ENCODE measurements around the gene PRSS22. TPM values are rescaled to one million over a fixed set of nuclear protein-coding genes. Genes with fewer than 3 reads are reported as not detected.

PRSS22 gene
- total and polyA plus RNA-seq, 2 experiments from 2014 or later, result 1.3 to 2.0 TPM

DNA sequence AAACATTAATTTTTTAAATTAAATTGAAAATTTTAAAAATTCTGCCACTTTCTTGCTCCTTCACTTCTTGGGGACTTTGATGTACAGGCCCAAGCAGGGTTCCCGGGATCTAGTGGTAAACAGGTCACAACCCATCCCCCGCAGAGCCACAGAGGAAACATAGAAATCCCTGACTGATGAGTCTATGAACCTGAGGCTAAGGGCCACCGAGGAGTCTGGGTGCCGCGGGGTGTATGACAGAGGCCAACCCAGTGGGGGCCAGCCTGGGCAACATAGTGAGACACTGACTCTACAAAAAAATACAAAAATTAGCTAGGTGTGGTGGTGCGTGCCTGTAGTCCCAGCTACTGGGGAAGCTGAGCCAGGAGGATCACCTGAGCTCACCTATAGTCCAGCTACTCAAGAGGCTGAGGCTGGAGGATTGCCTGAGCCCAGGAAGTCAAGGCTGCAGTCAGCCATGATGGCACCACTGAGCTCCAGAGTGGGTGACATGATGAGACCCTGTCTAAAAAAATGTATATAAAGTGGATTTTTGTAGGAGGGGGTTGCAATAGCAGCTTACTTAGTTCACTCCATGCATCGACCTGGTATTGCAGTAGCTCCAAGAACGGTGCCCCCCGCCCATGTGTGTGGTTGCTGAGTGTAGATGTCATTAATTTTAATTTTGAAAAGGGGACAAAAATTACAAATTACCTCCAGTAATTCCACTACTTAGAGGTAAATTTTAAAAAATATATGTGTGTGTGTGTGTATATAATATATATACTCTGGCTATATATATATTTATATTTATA is 44.6 kb upstream of the PRSS22 start:
- TF ChIP-seq, protein P1, sequence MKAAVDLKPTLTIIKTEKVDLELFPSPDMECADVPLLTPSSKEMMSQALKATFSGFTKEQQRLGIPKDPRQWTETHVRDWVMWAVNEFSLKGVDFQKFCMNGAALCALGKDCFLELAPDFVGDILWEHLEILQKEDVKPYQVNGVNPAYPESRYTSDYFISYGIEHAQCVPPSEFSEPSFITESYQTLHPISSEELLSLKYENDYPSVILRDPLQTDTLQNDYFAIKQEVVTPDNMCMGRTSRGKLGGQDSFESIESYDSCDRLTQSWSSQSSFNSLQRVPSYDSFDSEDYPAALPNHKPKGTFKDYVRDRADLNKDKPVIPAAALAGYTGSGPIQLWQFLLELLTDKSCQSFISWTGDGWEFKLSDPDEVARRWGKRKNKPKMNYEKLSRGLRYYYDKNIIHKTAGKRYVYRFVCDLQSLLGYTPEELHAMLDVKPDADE (IDR thresholded peaks at IDR 0.05), result no peak
- TF ChIP-seq EZH2phosphoT487 (IDR thresholded peaks at IDR 0.05; ENCODE audit: unreplicated experiment), result no peak
- TF ChIP-seq, protein P2, sequence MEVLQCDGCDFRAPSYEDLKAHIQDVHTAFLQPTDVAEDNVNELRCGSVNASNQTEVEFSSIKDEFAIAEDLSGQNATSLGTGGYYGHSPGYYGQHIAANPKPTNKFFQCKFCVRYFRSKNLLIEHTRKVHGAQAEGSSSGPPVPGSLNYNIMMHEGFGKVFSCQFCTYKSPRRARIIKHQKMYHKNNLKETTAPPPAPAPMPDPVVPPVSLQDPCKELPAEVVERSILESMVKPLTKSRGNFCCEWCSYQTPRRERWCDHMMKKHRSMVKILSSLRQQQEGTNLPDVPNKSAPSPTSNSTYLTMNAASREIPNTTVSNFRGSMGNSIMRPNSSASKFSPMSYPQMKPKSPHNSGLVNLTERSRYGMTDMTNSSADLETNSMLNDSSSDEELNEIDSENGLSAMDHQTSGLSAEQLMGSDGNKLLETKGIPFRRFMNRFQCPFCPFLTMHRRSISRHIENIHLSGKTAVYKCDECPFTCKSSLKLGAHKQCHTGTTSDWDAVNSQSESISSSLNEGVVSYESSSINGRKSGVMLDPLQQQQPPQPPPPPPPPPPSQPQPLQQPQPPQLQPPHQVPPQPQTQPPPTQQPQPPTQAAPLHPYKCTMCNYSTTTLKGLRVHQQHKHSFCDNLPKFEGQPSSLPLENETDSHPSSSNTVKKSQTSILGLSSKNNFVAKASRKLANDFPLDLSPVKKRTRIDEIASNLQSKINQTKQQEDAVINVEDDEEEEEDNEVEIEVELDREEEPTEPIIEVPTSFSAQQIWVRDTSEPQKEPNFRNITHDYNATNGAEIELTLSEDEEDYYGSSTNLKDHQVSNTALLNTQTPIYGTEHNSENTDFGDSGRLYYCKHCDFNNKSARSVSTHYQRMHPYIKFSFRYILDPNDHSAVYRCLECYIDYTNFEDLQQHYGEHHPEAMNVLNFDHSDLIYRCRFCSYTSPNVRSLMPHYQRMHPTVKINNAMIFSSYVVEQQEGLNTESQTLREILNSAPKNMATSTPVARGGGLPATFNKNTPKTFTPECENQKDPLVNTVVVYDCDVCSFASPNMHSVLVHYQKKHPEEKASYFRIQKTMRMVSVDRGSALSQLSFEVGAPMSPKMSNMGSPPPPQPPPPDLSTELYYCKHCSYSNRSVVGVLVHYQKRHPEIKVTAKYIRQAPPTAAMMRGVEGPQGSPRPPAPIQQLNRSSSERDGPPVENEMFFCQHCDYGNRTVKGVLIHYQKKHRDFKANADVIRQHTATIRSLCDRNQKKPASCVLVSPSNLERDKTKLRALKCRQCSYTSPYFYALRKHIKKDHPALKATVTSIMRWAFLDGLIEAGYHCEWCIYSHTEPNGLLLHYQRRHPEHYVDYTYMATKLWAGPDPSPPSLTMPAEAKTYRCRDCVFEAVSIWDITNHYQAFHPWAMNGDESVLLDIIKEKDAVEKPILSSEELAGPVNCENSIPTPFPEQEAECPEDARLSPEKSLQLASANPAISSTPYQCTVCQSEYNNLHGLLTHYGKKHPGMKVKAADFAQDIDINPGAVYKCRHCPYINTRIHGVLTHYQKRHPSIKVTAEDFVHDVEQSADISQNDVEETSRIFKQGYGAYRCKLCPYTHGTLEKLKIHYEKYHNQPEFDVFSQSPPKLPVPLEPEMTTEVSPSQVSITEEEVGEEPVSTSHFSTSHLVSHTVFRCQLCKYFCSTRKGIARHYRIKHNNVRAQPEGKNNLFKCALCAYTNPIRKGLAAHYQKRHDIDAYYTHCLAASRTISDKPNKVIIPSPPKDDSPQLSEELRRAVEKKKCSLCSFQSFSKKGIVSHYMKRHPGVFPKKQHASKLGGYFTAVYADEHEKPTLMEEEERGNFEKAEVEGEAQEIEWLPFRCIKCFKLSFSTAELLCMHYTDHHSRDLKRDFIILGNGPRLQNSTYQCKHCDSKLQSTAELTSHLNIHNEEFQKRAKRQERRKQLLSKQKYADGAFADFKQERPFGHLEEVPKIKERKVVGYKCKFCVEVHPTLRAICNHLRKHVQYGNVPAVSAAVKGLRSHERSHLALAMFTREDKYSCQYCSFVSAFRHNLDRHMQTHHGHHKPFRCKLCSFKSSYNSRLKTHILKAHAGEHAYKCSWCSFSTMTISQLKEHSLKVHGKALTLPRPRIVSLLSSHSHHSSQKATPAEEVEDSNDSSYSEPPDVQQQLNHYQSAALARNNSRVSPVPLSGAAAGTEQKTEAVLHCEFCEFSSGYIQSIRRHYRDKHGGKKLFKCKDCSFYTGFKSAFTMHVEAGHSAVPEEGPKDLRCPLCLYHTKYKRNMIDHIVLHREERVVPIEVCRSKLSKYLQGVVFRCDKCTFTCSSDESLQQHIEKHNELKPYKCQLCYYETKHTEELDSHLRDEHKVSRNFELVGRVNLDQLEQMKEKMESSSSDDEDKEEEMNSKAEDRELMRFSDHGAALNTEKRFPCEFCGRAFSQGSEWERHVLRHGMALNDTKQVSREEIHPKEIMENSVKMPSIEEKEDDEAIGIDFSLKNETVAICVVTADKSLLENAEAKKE (CRISPR knock-in tag; IDR thresholded peaks at IDR 0.05), result no peak
- no peak for TF ChIP-seq ZNF331 (CRISPR knock-in tag; IDR thresholded peaks at IDR 0.05; ENCODE audit: low read depth)
- TF ChIP-seq JUNB (IDR thresholded peaks at IDR 0.05; ENCODE audit: unreplicated experiment), result no peak
- TF ChIP-seq STAT1 (IDR thresholded peaks at IDR 0.05; ENCODE audit: unreplicated experiment), result no peak
- TF ChIP-seq, protein P3, sequence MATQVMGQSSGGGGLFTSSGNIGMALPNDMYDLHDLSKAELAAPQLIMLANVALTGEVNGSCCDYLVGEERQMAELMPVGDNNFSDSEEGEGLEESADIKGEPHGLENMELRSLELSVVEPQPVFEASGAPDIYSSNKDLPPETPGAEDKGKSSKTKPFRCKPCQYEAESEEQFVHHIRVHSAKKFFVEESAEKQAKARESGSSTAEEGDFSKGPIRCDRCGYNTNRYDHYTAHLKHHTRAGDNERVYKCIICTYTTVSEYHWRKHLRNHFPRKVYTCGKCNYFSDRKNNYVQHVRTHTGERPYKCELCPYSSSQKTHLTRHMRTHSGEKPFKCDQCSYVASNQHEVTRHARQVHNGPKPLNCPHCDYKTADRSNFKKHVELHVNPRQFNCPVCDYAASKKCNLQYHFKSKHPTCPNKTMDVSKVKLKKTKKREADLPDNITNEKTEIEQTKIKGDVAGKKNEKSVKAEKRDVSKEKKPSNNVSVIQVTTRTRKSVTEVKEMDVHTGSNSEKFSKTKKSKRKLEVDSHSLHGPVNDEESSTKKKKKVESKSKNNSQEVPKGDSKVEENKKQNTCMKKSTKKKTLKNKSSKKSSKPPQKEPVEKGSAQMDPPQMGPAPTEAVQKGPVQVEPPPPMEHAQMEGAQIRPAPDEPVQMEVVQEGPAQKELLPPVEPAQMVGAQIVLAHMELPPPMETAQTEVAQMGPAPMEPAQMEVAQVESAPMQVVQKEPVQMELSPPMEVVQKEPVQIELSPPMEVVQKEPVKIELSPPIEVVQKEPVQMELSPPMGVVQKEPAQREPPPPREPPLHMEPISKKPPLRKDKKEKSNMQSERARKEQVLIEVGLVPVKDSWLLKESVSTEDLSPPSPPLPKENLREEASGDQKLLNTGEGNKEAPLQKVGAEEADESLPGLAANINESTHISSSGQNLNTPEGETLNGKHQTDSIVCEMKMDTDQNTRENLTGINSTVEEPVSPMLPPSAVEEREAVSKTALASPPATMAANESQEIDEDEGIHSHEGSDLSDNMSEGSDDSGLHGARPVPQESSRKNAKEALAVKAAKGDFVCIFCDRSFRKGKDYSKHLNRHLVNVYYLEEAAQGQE (IDR thresholded peaks at IDR 0.05; ENCODE audit: unreplicated experiment), result no peak
- Histone ChIP-seq H3K4me2 (no peak overlapping the region), H3K27ac (ENCODE audit: low read depth) (no peak overlapping the region), H3K4me3 (no peak overlapping the region), H3F3A (replicated peaks; ENCODE audit: low read depth) (peaks cover 4% of the 10 kb centered on the region; the same call in 1 of the 2 replicates), H4K20me1 (replicated peaks; ENCODE audit: insufficient read depth) (no peaks in the 10 kb centered on the region), H2AFZ (no peak overlapping the region), H3K27me3 (ENCODE audit: insufficient read depth) (no peaks in the 10 kb centered on the region), H3K36me3 (ENCODE audit: insufficient read depth) (no peaks in the 10 kb centered on the region), H3K9me2 (ENCODE audit: insufficient read depth) (no peaks in the 10 kb centered on the region), H3K79me2 (replicated peaks; ENCODE audit: insufficient read depth) (no peaks in the 10 kb centered on the region), H3K4me1 (ENCODE audit: insufficient read depth) (no peaks in the 10 kb centered on the region; the same call in 1 of the 2 replicates)
- no peaks in the 10 kb centered on the region; the same call in 2 of the 3 replicates for H3K36me3 Mint-ChIP-seq (ENCODE audit: low read depth)
- ATAC-seq (no peak), DNase-seq (ENCODE audit: low spot score) (peak; percentile 46)
- peaks cover 10% of the 10 kb centered on the region for H3K9me3 Mint-ChIP-seq
- H3K4me3 Mint-ChIP-seq, result no peak overlapping the region
- peaks cover 15% of the 10 kb centered on the region for H3K4me1 Mint-ChIP-seq
- H3K27ac Mint-ChIP-seq, result no peak overlapping the region
- peaks cover 23% of the 10 kb centered on the region for H3K27me3 Mint-ChIP-seq (ENCODE audit: insufficient read depth, low read depth, poor library complexity)

Measured in GM23338 (cell line).